ENCODE results near the gene WASHC4. TPM values are rescaled to one million over a fixed set of nuclear protein-coding genes. Genes with fewer than 3 reads are reported as not detected.

Gene WASHC4
- total RNA-seq, 1 experiment from 2014 or later: 42.9 TPM

- peaks cover 63% of the 10 kb centered on the region for H3K36me3 Mint-ChIP-seq
- no peak overlapping the region for H3K4me3 Mint-ChIP-seq
- no peak overlapping the region for H3K27ac Mint-ChIP-seq
- ChIA-PET CTCF (interaction anchor here (0.8 kb wide), 1 partner anchor 517 kb away, joined by 3 read pairs; no protein-coding TSS in a partner anchor), POLR2A (no interaction called here)
- ATAC-seq (no peak), DNase-seq (ENCODE audit: low spot score) (no peak)
- no peaks in the 10 kb centered on the region for H3K27me3 Mint-ChIP-seq (ENCODE audit: low read depth)
- no peak for TF ChIP-seq ATF3 (CRISPR knock-in tag; conservative IDR thresholded peaks at IDR 0.05)
- TF ChIP-seq ESRRA (CRISPR knock-in tag; IDR thresholded peaks at IDR 0.05; ENCODE audit: borderline replicate concordance): no peak
- TF ChIP-seq RELA (CRISPR knock-in tag; IDR thresholded peaks at IDR 0.05; ENCODE audit: borderline replicate concordance): no peak
- TF ChIP-seq ZNF317 (CRISPR knock-in tag; IDR thresholded peaks at IDR 0.05; ENCODE audit: borderline replicate concordance, low read depth): no peak
- no peak for TF ChIP-seq JAZF1 (CRISPR knock-in tag; IDR thresholded peaks at IDR 0.05)
- H3K4me1 Mint-ChIP-seq: no peaks in the 10 kb centered on the region
- H3K9me3 Mint-ChIP-seq: no peaks in the 10 kb centered on the region
Measured at GRCh38 chr12:105189293-105189692, 81.8 kb downstream of the WASHC4 start.

GRCh38 chr12:105190530-105190929 is 83.0 kb downstream of the WASHC4 start:
- TF ChIP-seq FOXP4 (CRISPR knock-in tag; IDR thresholded peaks at IDR 0.05) (no peak), CTCF (IDR thresholded peaks at IDR 0.05) (no peak), ELF4 (CRISPR knock-in tag; IDR thresholded peaks at IDR 0.05; ENCODE audit: low read depth) (no peak), IRF1 (CRISPR knock-in tag; IDR thresholded peaks at IDR 0.05) (no peak), IRF2 (CRISPR knock-in tag; IDR thresholded peaks at IDR 0.05; ENCODE audit: borderline replicate concordance, low read depth) (no peak), ATF6 (CRISPR knock-in tag; IDR thresholded peaks at IDR 0.05) (no peak), NR2C2 (CRISPR knock-in tag; IDR thresholded peaks at IDR 0.05) (no peak), ZNF416 (CRISPR knock-in tag; IDR thresholded peaks at IDR 0.05) (no peak), AR (CRISPR knock-in tag; IDR thresholded peaks at IDR 0.05) (no peak), TCF7 (CRISPR knock-in tag; IDR thresholded peaks at IDR 0.05; ENCODE audit: low read depth) (no peak)
- CTCF ChIA-PET: no interaction called here
- no peaks in the 10 kb centered on the region for H3K9me3 Mint-ChIP-seq
- H3K27ac Mint-ChIP-seq: no peak overlapping the region
- no peak; the same call in 1 of the 2 replicates for ATAC-seq
- DNase-seq (ENCODE audit: low spot score): no peak
- peaks cover 60% of the 10 kb centered on the region for H3K36me3 Mint-ChIP-seq
- H3K4me3 Mint-ChIP-seq: no peak overlapping the region
- no peaks in the 10 kb centered on the region for H3K27me3 Mint-ChIP-seq (ENCODE audit: low read depth)
- H3K4me1 Mint-ChIP-seq: no peaks in the 10 kb centered on the region
- POLR2A ChIA-PET: no interaction called here
